IgD-negative memory B cell (primary cell): ENCODE measurements around the gene UBE2J1. TPM values are rescaled to one million over a fixed set of nuclear protein-coding genes. Genes with fewer than 3 reads are reported as not detected.
A peak's percentile ranks its signal among the peaks of the same experiment; 100 is the strongest.
"Not testable (repeated sequence)": the region's sequence is repeated elsewhere in the genome, so short reads cannot be mapped to it uniquely, and the experiment has no call there.

Source experiments
- H3K27ac Mint-ChIP-seq, 3 donors: one replicate each; pipeline ENCODE4 v1.8.0; 2020 to 2022; ENCODE audit warnings: mild to moderate bottlenecking in 3 of 3, mixed read lengths in 3 of 3, moderate library complexity in 1 of 3
- H3K27me3 Mint-ChIP-seq: one replicate; pipeline ENCODE4 v1.8.0; 2021; ENCODE audit warnings: mixed read lengths
- H3K36me3 Mint-ChIP-seq: one replicate; pipeline ENCODE4 v1.8.0; 2020; ENCODE audit warnings: mild to moderate bottlenecking, mixed read lengths
- H3K4me1 Mint-ChIP-seq, 3 donors: one replicate each; pipeline ENCODE4 v1.8.0; 2020 to 2022; ENCODE audit warnings: mixed read lengths in 3 of 3, mild to moderate bottlenecking in 1 of 3
- H3K4me3 Mint-ChIP-seq, 4 donors: one replicate each; pipeline ENCODE4 v1.8.0; 2020 to 2022; ENCODE audit warnings: mild to moderate bottlenecking in 4 of 4, mixed read lengths in 4 of 4, moderate library complexity in 3 of 4
- H3K9me3 Mint-ChIP-seq, 3 donors: one replicate each; pipeline ENCODE4 v1.8.0; 2020 to 2021; ENCODE audit warnings: mixed read lengths in 3 of 3, mild to moderate bottlenecking in 1 of 3
- polyA plus RNA-seq: library from polyadenylated mRNA; unstranded; fragments of 300-500 nt; fragmentation: Illumina TruSeq; gene quantifications from one replicate; pipeline ENCODE4 v1.2.3, GENCODE V29; 2021

Gene UBE2J1
- polyA plus RNA-seq, 1 donor from 2014 or later, result 193 TPM

GRCh38 chr6:89320012-89320559 lies 32.4 kb downstream of the UBE2J1 start:
- Mint-ChIP-seq H3K27ac (no peak overlapping the region), H3K36me3 (peaks cover 9% of the 10 kb centered on the region), H3K27me3 (no peaks in the 10 kb centered on the region), H3K4me1 (peaks cover 24 to 64% (median 39%) of the 10 kb centered on the region in 3 donors), H3K4me3 (no peak overlapping the region), H3K9me3 (no peaks in the 10 kb centered on the region)

GRCh38 chr6:89317067-89317466 lies 35.5 kb downstream of the UBE2J1 start:
- H3K27ac Mint-ChIP-seq, result peak overlapping the region in 1 of 3 donors; percentile 44
- H3K36me3 Mint-ChIP-seq, result peaks cover 6% of the 10 kb centered on the region
- H3K4me1 Mint-ChIP-seq, result peaks cover 20 to 45% (median 31%) of the 10 kb centered on the region in 3 donors
- H3K4me3 Mint-ChIP-seq, result no peak overlapping the region
- no peaks in the 10 kb centered on the region for H3K9me3 Mint-ChIP-seq
- no peaks in the 10 kb centered on the region for H3K27me3 Mint-ChIP-seq

GRCh38 chr6:89315249-89315885 lies 37.2 kb downstream of the UBE2J1 start, which contains the start of gene GABRR2:
Gene GABRR2, minus strand, starts transcription at chr6:89315299. Its CDS starts 134 bp downstream, at chr6:89315165.
- Mint-ChIP-seq H3K27me3 (no peaks in the 10 kb centered on the region), H3K4me1 (peaks cover 24 to 34% (median 30%) of the 10 kb centered on the region in 3 donors), H3K9me3 (no peaks in the 10 kb centered on the region), H3K27ac (no peak within 1 kb of the TSS), H3K36me3 (peaks cover 2% of the 10 kb centered on the region), H3K4me3 (no peak within 1 kb of the TSS)

- H3K36me3 Mint-ChIP-seq, result peaks cover 2% of the 10 kb centered on the region
- no peaks in the 10 kb centered on the region for H3K27me3 Mint-ChIP-seq
- peaks cover 18 to 27% (median 23%) of the 10 kb centered on the region in 3 donors for H3K4me1 Mint-ChIP-seq
- no peak overlapping the region for H3K4me3 Mint-ChIP-seq
- no peak overlapping the region for H3K27ac Mint-ChIP-seq
- H3K9me3 Mint-ChIP-seq, result no peaks in the 10 kb centered on the region
Measured at GRCh38 chr6:89314692-89315091, 37.8 kb downstream of the UBE2J1 start.

GRCh38 chr6:89313006-89313405 lies 39.5 kb downstream of the UBE2J1 start:
- peak overlapping the region in 1 of 4 donors; percentile 28 for H3K4me3 Mint-ChIP-seq
- H3K4me1 Mint-ChIP-seq, result peaks cover 14 to 17% (median 14%) of the 10 kb centered on the region in 3 donors
- no peak overlapping the region for H3K27ac Mint-ChIP-seq
- peaks cover 2% of the 10 kb centered on the region for H3K36me3 Mint-ChIP-seq
- no peaks in the 10 kb centered on the region for H3K9me3 Mint-ChIP-seq
- no peaks in the 10 kb centered on the region for H3K27me3 Mint-ChIP-seq

- Mint-ChIP-seq H3K27ac (peak overlapping the region in 1 of 3 donors; percentile 63), H3K4me3 (peak overlapping the region in 1 of 4 donors; percentile 63), H3K4me1 (peaks cover 4 to 17% (median 9%) of the 10 kb centered on the region in 3 donors)
Measured at GRCh38 chr6:89311853-89312531, 40.5 kb downstream of the UBE2J1 start.

GRCh38 chr6:89311530-89311852 lies 41.0 kb downstream of the UBE2J1 start:
- Mint-ChIP-seq H3K27ac (no peak overlapping the region), H3K4me3 (peak overlapping the region in 1 of 4 donors; percentile 63), H3K27me3 (no peaks in the 10 kb centered on the region)

More at GRCh38 chr6:89311853-89312531, 40.5 kb downstream of the UBE2J1 start:
- Mint-ChIP-seq H3K27me3 (no peaks in the 10 kb centered on the region), H3K36me3 (no peaks in the 10 kb centered on the region), H3K9me3 (no peaks in the 10 kb centered on the region)

GRCh38 chr6:89310929-89311328 lies 41.6 kb downstream of the UBE2J1 start:
- no peaks in the 10 kb centered on the region for H3K9me3 Mint-ChIP-seq
- peaks cover 2 to 13% (median 9%) of the 10 kb centered on the region in 3 donors for H3K4me1 Mint-ChIP-seq

More at GRCh38 chr6:89311530-89311852, 41.0 kb downstream of the UBE2J1 start:
- Mint-ChIP-seq H3K4me1 (peaks cover 4 to 15% (median 9%) of the 10 kb centered on the region in 3 donors), H3K9me3 (no peaks in the 10 kb centered on the region), H3K36me3 (no peaks in the 10 kb centered on the region)

GRCh38 chr6:89308525-89309395 lies 43.8 kb downstream of the UBE2J1 start:
- Mint-ChIP-seq H3K9me3 (no peaks in the 10 kb centered on the region), H3K27me3 (no peaks in the 10 kb centered on the region), H3K4me1 (peaks cover 3 to 14% (median 11%) of the 10 kb centered on the region in 3 donors), H3K27ac (no peak overlapping the region), H3K36me3 (no peaks in the 10 kb centered on the region), H3K4me3 (no peak overlapping the region)

More at GRCh38 chr6:89310929-89311328, 41.6 kb downstream of the UBE2J1 start:
- Mint-ChIP-seq H3K27ac (no peak overlapping the region), H3K4me3 (no peak overlapping the region), H3K27me3 (no peaks in the 10 kb centered on the region), H3K36me3 (no peaks in the 10 kb centered on the region)

GRCh38 chr6:89304517-89304916 lies 48.0 kb downstream of the UBE2J1 start:
- H3K27ac Mint-ChIP-seq, H3K4me3 Mint-ChIP-seq, H3K27me3 Mint-ChIP-seq, H3K36me3 Mint-ChIP-seq, H3K9me3 Mint-ChIP-seq, H3K4me1 Mint-ChIP-seq: not testable (repeated sequence)

GRCh38 chr6:89302936-89303335 lies 49.6 kb downstream of the UBE2J1 start:
- Mint-ChIP-seq H3K27ac (no peak overlapping the region), H3K4me3 (no peak overlapping the region), H3K36me3 (peaks cover 2% of the 10 kb centered on the region), H3K4me1 (peaks cover 13 to 15% (median 14%) of the 10 kb centered on the region in 3 donors), H3K27me3 (no peaks in the 10 kb centered on the region), H3K9me3 (no peaks in the 10 kb centered on the region)

- H3K4me3 Mint-ChIP-seq, result no peak overlapping the region
Measured at GRCh38 chr6:89302195-89302770, 50.2 kb downstream of the UBE2J1 start.

GRCh38 chr6:89301586-89302194 lies 50.8 kb downstream of the UBE2J1 start:
- Mint-ChIP-seq H3K4me3 (no peak overlapping the region), H3K36me3 (peaks cover 2% of the 10 kb centered on the region), H3K4me1 (peaks cover 16 to 20% (median 18%) of the 10 kb centered on the region in 3 donors), H3K27me3 (no peaks in the 10 kb centered on the region), H3K27ac (no peak overlapping the region), H3K9me3 (no peaks in the 10 kb centered on the region)

More at GRCh38 chr6:89302195-89302770, 50.2 kb downstream of the UBE2J1 start:
- H3K36me3 Mint-ChIP-seq, result peaks cover 2% of the 10 kb centered on the region
- peaks cover 16 to 20% (median 18%) of the 10 kb centered on the region in 3 donors for H3K4me1 Mint-ChIP-seq
- no peaks in the 10 kb centered on the region for H3K9me3 Mint-ChIP-seq
- H3K27ac Mint-ChIP-seq, result peak overlapping the region in 1 of 3 donors; percentile 63
- no peaks in the 10 kb centered on the region for H3K27me3 Mint-ChIP-seq

- peak overlapping the region in 1 of 3 donors; percentile 35 for H3K27ac Mint-ChIP-seq
Measured at GRCh38 chr6:89299466-89299850, 53.1 kb downstream of the UBE2J1 start.

More at GRCh38 chr6:89299466-89299850, 53.1 kb downstream of the UBE2J1 start:
- H3K4me3 Mint-ChIP-seq, result peak overlapping the region in 1 of 4 donors; percentile 63
- peaks cover 0 to 1% (median 0%) of the 10 kb centered on the region in 3 donors for H3K9me3 Mint-ChIP-seq
- peaks cover 2% of the 10 kb centered on the region for H3K36me3 Mint-ChIP-seq
- H3K4me1 Mint-ChIP-seq, result peaks cover 13 to 16% (median 14%) of the 10 kb centered on the region in 3 donors
- H3K27me3 Mint-ChIP-seq, result no peaks in the 10 kb centered on the region
